H1 (cell line): ENCODE data around the gene SPAG16. TPM values are rescaled to one million over a fixed set of nuclear protein-coding genes. Genes with fewer than 3 reads are reported as not detected.

Source experiments
- CTCF ChIA-PET: fragments of 300-600 bp; sonication (Branson Sonifier 250); formaldehyde crosslinking; loops from one replicate; lab custom pipeline; 2021; ENCODE audit not compliant: partially characterized antibody; lab: Charles Lee
- POLR2A ChIA-PET: fragments of 300-600 bp; sonication (Branson Sonifier 250); formaldehyde crosslinking; loops from one replicate; lab custom pipeline; 2021; ENCODE audit warnings: inconsistent platforms; ENCODE audit not compliant: partially characterized antibody; lab: Charles Lee
- DNase-seq, 2 experiments: peaks; one replicate each; pipeline versions ENCODE4 v3.0.0 to v3.0.0-alpha.2; 2010 to 2022; ENCODE audit warnings: low spot score in 2 of 2, low read depth in 1 of 2, mixed read lengths in 1 of 2
- FAIRE-seq: peaks from 2 replicates; lab custom pipeline; 2011; peaks lifted over from hg19 to GRCh38; lab: Jason Lieb, UNC
- H2AFZ ChIP-seq: 2 replicates; pipeline ENCODE4 v1.8.1; 2012; ENCODE audit warnings: low read length, inconsistent platforms
- H2AK5ac ChIP-seq: 2 replicates; pipeline ENCODE4 v1.6.1; 2013; ENCODE audit warnings: low read depth, low read length
- H2BK120ac ChIP-seq: replicated peaks from 2 replicates; pipeline ENCODE3; 2013; ENCODE audit warnings: low read depth, low read length, inconsistent platforms
- H2BK12ac ChIP-seq: 2 replicates; pipeline ENCODE4 v1.6.1; 2013; ENCODE audit warnings: low read depth, low read length
- H2BK15ac ChIP-seq: 2 replicates; pipeline ENCODE4 v1.6.1; 2013; ENCODE audit warnings: low read length
- H2BK20ac ChIP-seq: 2 replicates; pipeline ENCODE4 v1.6.1; 2013; ENCODE audit warnings: low read length
- H2BK5ac ChIP-seq: 2 replicates; pipeline ENCODE4 v1.6.1; 2013; ENCODE audit warnings: low read depth, low read length
- H3K14ac ChIP-seq: 2 replicates; pipeline ENCODE4 v1.6.1; 2013; ENCODE audit warnings: inconsistent platforms; ENCODE audit not compliant: insufficient read length
- H3K18ac ChIP-seq: 2 replicates; pipeline ENCODE4 v1.6.1; 2013; ENCODE audit warnings: low read length; ENCODE audit errors: extremely low read depth
- H3K23ac ChIP-seq: 2 replicates; pipeline ENCODE4 v1.6.1; 2013; ENCODE audit warnings: inconsistent platforms; ENCODE audit not compliant: insufficient read length
- H3K23me2 ChIP-seq: 2 replicates; pipeline ENCODE4 v1.6.1; 2013; ENCODE audit warnings: low read depth, low read length
- H3K27ac ChIP-seq: 2 replicates; pipeline ENCODE4 v1.6.1; 2011; ENCODE audit warnings: low read depth, low read length, inconsistent platforms
- H3K27me3 ChIP-seq, 4 experiments: replicated peaks in 1 of 4; 1 replicate in 1 of 4; 2 replicates in 3 of 4; pipeline versions ENCODE4 v1.6.1 to v1.8.1; 2011 to 2013; ENCODE audit warnings: low read length in 3 of 4, mild to moderate bottlenecking in 3 of 4, inconsistent platforms in 2 of 4, mixed read lengths in 2 of 4, moderate library complexity in 1 of 4; ENCODE audit not compliant: control insufficient read depth in 3 of 4, insufficient read depth in 3 of 4; ENCODE audit errors: extremely low read depth in 1 of 4
- H3K36me3 ChIP-seq, 4 experiments: 2 replicates each; pipeline versions ENCODE4 v1.6.1 to v1.8.1; 2011 to 2013; ENCODE audit warnings: mild to moderate bottlenecking in 4 of 4, low read length in 3 of 4, moderate library complexity in 2 of 4, control low read depth in 1 of 4, inconsistent platforms in 1 of 4; ENCODE audit not compliant: insufficient read depth in 4 of 4, control insufficient read depth in 2 of 4
- H3K4ac ChIP-seq: replicated peaks from 2 replicates; pipeline ENCODE3; 2013; ENCODE audit warnings: low read length, low read depth, mixed read lengths, inconsistent platforms; ENCODE audit not compliant: insufficient read length
- H3K4me1 ChIP-seq, 4 experiments: replicated peaks in 1 of 4; 1 replicate in 1 of 4; 2 replicates in 3 of 4; pipeline versions ENCODE4 v1.6.1 to v1.8.1; 2011 to 2013; ENCODE audit warnings: low read length in 3 of 4, inconsistent platforms in 2 of 4, mixed read lengths in 1 of 4; ENCODE audit not compliant: insufficient read depth in 4 of 4, control insufficient read depth in 3 of 4
- H3K4me2 ChIP-seq, 2 experiments: 2 replicates each; pipeline versions ENCODE4 v1.6.1 to v1.8.1; 2011 to 2013; ENCODE audit warnings: low read depth in 2 of 2, low read length in 2 of 2, control low read depth in 1 of 2, inconsistent platforms in 1 of 2, mild to moderate bottlenecking in 1 of 2; ENCODE audit not compliant: insufficient read depth in 1 of 2
- H3K4me3 ChIP-seq, 4 experiments: fragments of 200-600, 300-600 bp in 1 of 4; sonication (generic), shearing (Covaris generic), sonication (Bioruptor Twin) in 1 of 4; 2 replicates each; pipeline versions ENCODE4 v1.5.1 to v1.8.1; 2011 to 2016; ENCODE audit warnings: low read length in 4 of 4, low read depth in 3 of 4, control low read depth in 2 of 4, inconsistent platforms in 2 of 4, mild to moderate bottlenecking in 2 of 4, mixed read lengths in 1 of 4, moderate library complexity in 1 of 4; ENCODE audit not compliant: insufficient read depth in 2 of 4; ENCODE audit errors: extremely low read depth in 1 of 4
- H3K56ac ChIP-seq: replicated peaks from 2 replicates; pipeline ENCODE3; 2013; ENCODE audit warnings: low read depth, mild to moderate bottlenecking, mixed read lengths, low read length, inconsistent platforms; ENCODE audit not compliant: insufficient read length
- H3K79me1 ChIP-seq: 2 replicates; pipeline ENCODE4 v1.6.1; 2013; ENCODE audit warnings: low read depth, low read length, control low read depth
- H3K79me2 ChIP-seq, 2 experiments: 2 replicates each; pipeline versions ENCODE4 v1.6.1 to v1.8.1; 2012 to 2013; ENCODE audit warnings: low read length in 2 of 2, mild to moderate bottlenecking in 2 of 2, inconsistent platforms in 1 of 2; ENCODE audit not compliant: insufficient read depth in 2 of 2, control insufficient read depth in 1 of 2
- H3K9ac ChIP-seq, 4 experiments: replicated peaks in 1 of 4; 1 replicate in 1 of 4; 2 replicates in 3 of 4; pipeline versions ENCODE4 v1.6.1 to v1.8.1; 2011 to 2013; ENCODE audit warnings: low read depth in 3 of 4, low read length in 3 of 4, control low read depth in 2 of 4, mild to moderate bottlenecking in 2 of 4, moderate library complexity in 2 of 4, inconsistent platforms in 1 of 4; ENCODE audit errors: extremely low read depth in 1 of 4
- H3K9me3 ChIP-seq, 2 experiments: 2 replicates each; pipeline versions ENCODE4 v1.6.1 to v1.8.1; 2012 to 2013; ENCODE audit warnings: mild to moderate bottlenecking in 2 of 2, moderate library complexity in 2 of 2, control low read depth in 1 of 2, inconsistent platforms in 1 of 2, low read depth in 1 of 2, low read length in 1 of 2, mixed read lengths in 1 of 2; ENCODE audit not compliant: insufficient read depth in 2 of 2
- H4K20me1 ChIP-seq, 2 experiments: replicated peaks in 1 of 2; 2 replicates each; pipeline versions ENCODE3 to v1.8.1; 2011 to 2013; ENCODE audit warnings: inconsistent platforms in 2 of 2, low read length in 2 of 2, mild to moderate bottlenecking in 1 of 2; ENCODE audit not compliant: insufficient read depth in 2 of 2, control insufficient read depth in 1 of 2
- H4K5ac ChIP-seq: 2 replicates; pipeline ENCODE4 v1.6.1; 2013; ENCODE audit warnings: low read length, low read depth, mixed read lengths, inconsistent platforms; ENCODE audit not compliant: insufficient read length
- H4K8ac ChIP-seq: 2 replicates; pipeline ENCODE4 v1.8.0; 2013; ENCODE audit warnings: mild to moderate bottlenecking, moderate library complexity, low read length, inconsistent platforms; ENCODE audit not compliant: insufficient read depth; ENCODE audit errors: extremely low read depth
- H4K91ac ChIP-seq: replicated peaks from 2 replicates; pipeline ENCODE3; 2013; ENCODE audit warnings: low read length, mixed read lengths, inconsistent platforms; ENCODE audit not compliant: insufficient read length
- ATF3 ChIP-seq: IDR thresholded peaks from 2 replicates; pipeline ENCODE4 v1.6.1; 2011; ENCODE audit warnings: low read depth, mild to moderate bottlenecking, low read length; ENCODE audit not compliant: insufficient read depth
- HDAC6 ChIP-seq: IDR thresholded peaks from one replicate; pipeline ENCODE4 v1.7.1; 2012; ENCODE audit warnings: low read depth, mild to moderate bottlenecking, inconsistent platforms, low read length, moderate library complexity
- KDM5A ChIP-seq: fragments of 200-600 bp; IDR thresholded peaks from 2 replicates; pipeline ENCODE4 v1.7.1; 2012; ENCODE audit warnings: mild to moderate bottlenecking, low read length, inconsistent platforms, mixed read lengths
- PHF8 ChIP-seq: fragments of 200-600 bp; sonication (generic); conservative IDR thresholded peaks from 2 replicates; pipeline ENCODE4 v1.7.1; 2012; ENCODE audit warnings: low read depth, mild to moderate bottlenecking, inconsistent platforms, low read length, moderate library complexity
- WGBS, 2 experiments: shearing (Covaris generic) in 1 of 2; methylation state at CpG; one replicate each; pipeline versions ENCODE4 v1.1.6 to v1.1.7; 2013 to 2015; ENCODE audit warnings: low lambda C conversion rate in 2 of 2, mixed read lengths in 2 of 2, inconsistent platforms in 1 of 2, low coverage in 1 of 2, missing lambda C conversion rate in 1 of 2; ENCODE audit not compliant: insufficient replicate concordance in 2 of 2, insufficient coverage in 1 of 2, insufficient read length in 1 of 2; ENCODE audit errors: extremely low coverage in 1 of 2, missing lambda C conversion rate in 1 of 2; 5-methylcytosine and 5-hydroxymethylcytosine counted together
- polyA plus RNA-seq, 7 experiments: library from polyadenylated mRNA; depleted of rRNA in 3 of 7; stranded (reverse) in 5 of 7; unstranded in 2 of 7; fragments of >200 nt in 5 of 7; fragments of 200-250 nt in 2 of 7; gene quantifications; 1 replicate in 5 of 7; 2 replicates in 1 of 7; 4 replicates in 1 of 7; pipeline versions ENCODE4 v1.2.1 to v1.2.3, GENCODE V29; 2011 to 2013; ENCODE audit warnings: missing spikeins in 2 of 7, mixed read lengths in 2 of 7
- total RNA-seq: library from RNA; stranded (reverse); fragmentation: NEBNext Ultra II Directional; extraction: Animal tissue kit (Norgen Biotek cat#: 25700); gene quantifications from 2 replicates; pipeline ENCODE4 v1.2.1, GENCODE V29; 2021

The SPAG16 gene
- total and polyA plus RNA-seq, 2 of the 8 experiments (the other 6 are each of a cell fraction or from before 2014, with no cell fraction given): 6.0 to 14.9 TPM

GRCh38 chr2:213496226-213496625 lies 212.0 kb downstream of the SPAG16 start:
- 79% methylated on average over 2 of the region's 2 CpGs; no CpG with 5 or more reads in 1 of the 2 experiments for WGBS, 2 experiments
- FAIRE-seq: no peak

More at GRCh38 chr2:213496226-213496625, 212.0 kb downstream of the SPAG16 start:
- TF ChIP-seq PHF8 (no peak), ATF3 (no peak), HDAC6 (no peak), KDM5A (no peak)
- no peaks in the 10 kb centered on the region for H3K27me3 ChIP-seq
- no peak overlapping the region for H4K8ac ChIP-seq
- no peaks in the 10 kb centered on the region for H4K20me1 ChIP-seq
- no peak overlapping the region for H4K91ac ChIP-seq
- H3K18ac ChIP-seq: no peak overlapping the region
- H3K27ac ChIP-seq: no peak overlapping the region
- H3K79me2 ChIP-seq: no peaks in the 10 kb centered on the region
- H3K56ac ChIP-seq: no peak overlapping the region
- no peak overlapping the region for H3K23ac ChIP-seq
- H3K4me1 ChIP-seq: no peaks in the 10 kb centered on the region
- H2AFZ ChIP-seq: no peak overlapping the region
- no peak overlapping the region for H2BK20ac ChIP-seq
- H4K5ac ChIP-seq: no peak overlapping the region
- no peak overlapping the region for H2BK12ac ChIP-seq
- no peaks in the 10 kb centered on the region for H3K79me1 ChIP-seq
- H3K9ac ChIP-seq: no peak overlapping the region
- no peaks in the 10 kb centered on the region for H3K36me3 ChIP-seq
- H3K4ac ChIP-seq: no peak overlapping the region
- H2BK15ac ChIP-seq: no peak overlapping the region
- no peaks in the 10 kb centered on the region for H3K23me2 ChIP-seq
- POLR2A ChIA-PET: no interaction called here
- no peak overlapping the region for H3K4me3 ChIP-seq
- no peak for DNase-seq
- H3K4me2 ChIP-seq: no peak overlapping the region
- H2AK5ac ChIP-seq: no peak overlapping the region
- no peaks in the 10 kb centered on the region for H3K9me3 ChIP-seq
- no peak overlapping the region for H2BK120ac ChIP-seq
- CTCF ChIA-PET: no interaction called here
- H2BK5ac ChIP-seq: no peak overlapping the region
- no peak overlapping the region for H3K14ac ChIP-seq
